Measurements from ENCODE around the gene KCP.

Gene KCP

GRCh38 chr7:128843938-128844621 lies 66.4 kb downstream of the KCP start:
- TF ChIP-seq CTCF (IDR thresholded peaks at IDR 0.05) (no peak), ZFX (IDR thresholded peaks at IDR 0.05; ENCODE audit: borderline replicate concordance) (no peak)

GRCh38 chr7:128842674-128843641 lies 67.6 kb downstream of the KCP start:
- H3K27ac ChIP-seq = peak overlapping the region; percentile 38; the same call in 1 of the 2 replicates
- TF ChIP-seq CTCF (IDR thresholded peaks at IDR 0.05) (no peak), ZFX (IDR thresholded peaks at IDR 0.05; ENCODE audit: borderline replicate concordance) (no peak)

More at GRCh38 chr7:128843938-128844621, 66.4 kb downstream of the KCP start:
- H3K27ac ChIP-seq = no peak overlapping the region

GRCh38 chr7:128841921-128842673 lies 68.4 kb downstream of the KCP start:
- peak overlapping the region; percentile 38 for H3K27ac ChIP-seq
- TF ChIP-seq CTCF (IDR thresholded peaks at IDR 0.05) = peak; percentile 99
- TF ChIP-seq ZFX (IDR thresholded peaks at IDR 0.05; ENCODE audit: borderline replicate concordance) = no peak

- H3K27ac ChIP-seq = peak overlapping the region; percentile 38
- TF ChIP-seq CTCF (IDR thresholded peaks at IDR 0.05) (no peak), ZFX (IDR thresholded peaks at IDR 0.05; ENCODE audit: borderline replicate concordance) (no peak)
These were observed 69.3 kb downstream of the KCP start for GRCh38 chr7:128841171-128841690.

GRCh38 chr7:128840326-128841170 lies 70.0 kb downstream of the KCP start:
- H3K27ac ChIP-seq = peak overlapping the region; percentile 38; the same call in 1 of the 2 replicates
- no peak for TF ChIP-seq CTCF (IDR thresholded peaks at IDR 0.05)
- TF ChIP-seq ZFX (IDR thresholded peaks at IDR 0.05; ENCODE audit: borderline replicate concordance) = no peak

GRCh38 chr7:128839751-128840177 lies 70.7 kb downstream of the KCP start:
- H3K27ac ChIP-seq = no peak overlapping the region
- TF ChIP-seq ZFX (IDR thresholded peaks at IDR 0.05; ENCODE audit: borderline replicate concordance) (no peak), CTCF (IDR thresholded peaks at IDR 0.05) (no peak)

Measured in 22Rv1 (cell line).